Osteoblast (primary cell): Measurements from ENCODE around the gene CCDC33. TPM values are rescaled to one million over a fixed set of nuclear protein-coding genes. Genes with fewer than 3 reads are reported as not detected.

Experiments
- DNase-seq: peaks from one replicate; pipeline ENCODE4 v3.0.0; 2011; ENCODE audit warnings: low spot score, mixed read lengths; ENCODE audit not compliant: insufficient read length; ENCODE audit errors: missing footprints
- H2AFZ ChIP-seq: 2 replicates; pipeline ENCODE4 v1.6.0; 2011; ENCODE audit warnings: mild to moderate bottlenecking, low read length
- H3K27ac ChIP-seq: 2 replicates; pipeline ENCODE4 v1.5.1; 2011; ENCODE audit warnings: mild to moderate bottlenecking, low read depth, low read length, moderate library complexity
- H3K27me3 ChIP-seq: 2 replicates; pipeline ENCODE4 v1.6.0; 2012; ENCODE audit warnings: mild to moderate bottlenecking, control low read depth, inconsistent platforms, low read length, moderate library complexity; ENCODE audit not compliant: insufficient read depth
- H3K36me3 ChIP-seq: 2 replicates; pipeline ENCODE4 v1.5.1; 2011; ENCODE audit warnings: mild to moderate bottlenecking, low read length, control low read depth, moderate library complexity; ENCODE audit not compliant: insufficient read depth
- H3K4me1 ChIP-seq: 2 replicates; pipeline ENCODE4 v1.5.1; 2011; ENCODE audit warnings: mild to moderate bottlenecking, low read length, control low read depth, moderate library complexity; ENCODE audit not compliant: insufficient read depth
- H3K4me2 ChIP-seq: 2 replicates; pipeline ENCODE4 v1.6.0; 2011; ENCODE audit warnings: mild to moderate bottlenecking, low read length; ENCODE audit not compliant: insufficient read depth
- H3K4me3 ChIP-seq: fragments of 200-600 bp; sonication (generic); 3 replicates; pipeline ENCODE4 v1.5.1; 2012; ENCODE audit warnings: mild to moderate bottlenecking, low read length, inconsistent platforms; ENCODE audit not compliant: insufficient read depth
- H3K79me2 ChIP-seq: 2 replicates; pipeline ENCODE4 v1.6.0; 2012; ENCODE audit warnings: mild to moderate bottlenecking, low read length, control low read depth, inconsistent platforms; ENCODE audit not compliant: insufficient read depth
- H3K9me3 ChIP-seq: 2 replicates; pipeline ENCODE4 v1.5.1; 2011; ENCODE audit warnings: low read depth, low read length, control low read depth
- H4K20me1 ChIP-seq: 2 replicates; pipeline ENCODE4 v1.6.0; 2012; ENCODE audit warnings: mild to moderate bottlenecking, low read length, control low read depth; ENCODE audit not compliant: insufficient read depth
- total RNA-seq: library from RNA; depleted of rRNA; stranded (reverse); fragments of >200 nt; gene quantifications from 2 replicates; pipeline ENCODE4 v1.2.3, GENCODE V29; 2012
- TF ChIP-seq, protein P1 (sequence below): IDR thresholded peaks from 2 replicates; pipeline ENCODE4 v1.5.1; 2011; ENCODE audit warnings: mild to moderate bottlenecking, low read depth, low read length, moderate library complexity; ENCODE audit errors: extremely low read depth

CCDC33 gene
- total RNA-seq, 1 donor = not detected

DNA sequence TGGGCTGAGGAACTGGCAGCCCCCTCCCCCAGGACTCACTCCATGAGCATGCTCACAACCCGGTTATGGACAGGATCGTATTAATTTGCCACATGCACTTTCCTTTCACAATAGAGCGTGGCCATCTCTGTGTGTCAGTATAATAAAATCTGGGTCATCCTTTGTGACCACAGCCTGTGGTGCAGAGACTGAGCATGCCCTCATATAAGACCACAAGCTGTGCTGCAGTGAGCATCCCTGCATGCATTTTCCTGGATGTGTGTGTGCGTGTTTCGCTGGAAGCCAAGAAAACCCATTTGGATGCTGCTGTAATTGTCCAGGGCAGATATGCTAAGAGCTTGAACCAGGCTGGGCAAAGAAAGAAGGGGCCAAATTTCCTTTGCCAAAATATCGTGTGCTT lies 91.6 kb downstream of the CCDC33 start:
- no peaks in the 10 kb centered on the region for H3K4me1 ChIP-seq
- peaks cover 8% of the 10 kb centered on the region for H3K27me3 ChIP-seq
- H2AFZ ChIP-seq = no peak overlapping the region
- H3K27ac ChIP-seq = no peak overlapping the region
- H3K79me2 ChIP-seq = no peaks in the 10 kb centered on the region
- H3K4me2 ChIP-seq = no peak overlapping the region
- DNase-seq = no peak
- no peaks in the 10 kb centered on the region for H3K9me3 ChIP-seq
- no peaks in the 10 kb centered on the region for H4K20me1 ChIP-seq
- no peak overlapping the region for H3K4me3 ChIP-seq
- TF ChIP-seq, protein P1, sequence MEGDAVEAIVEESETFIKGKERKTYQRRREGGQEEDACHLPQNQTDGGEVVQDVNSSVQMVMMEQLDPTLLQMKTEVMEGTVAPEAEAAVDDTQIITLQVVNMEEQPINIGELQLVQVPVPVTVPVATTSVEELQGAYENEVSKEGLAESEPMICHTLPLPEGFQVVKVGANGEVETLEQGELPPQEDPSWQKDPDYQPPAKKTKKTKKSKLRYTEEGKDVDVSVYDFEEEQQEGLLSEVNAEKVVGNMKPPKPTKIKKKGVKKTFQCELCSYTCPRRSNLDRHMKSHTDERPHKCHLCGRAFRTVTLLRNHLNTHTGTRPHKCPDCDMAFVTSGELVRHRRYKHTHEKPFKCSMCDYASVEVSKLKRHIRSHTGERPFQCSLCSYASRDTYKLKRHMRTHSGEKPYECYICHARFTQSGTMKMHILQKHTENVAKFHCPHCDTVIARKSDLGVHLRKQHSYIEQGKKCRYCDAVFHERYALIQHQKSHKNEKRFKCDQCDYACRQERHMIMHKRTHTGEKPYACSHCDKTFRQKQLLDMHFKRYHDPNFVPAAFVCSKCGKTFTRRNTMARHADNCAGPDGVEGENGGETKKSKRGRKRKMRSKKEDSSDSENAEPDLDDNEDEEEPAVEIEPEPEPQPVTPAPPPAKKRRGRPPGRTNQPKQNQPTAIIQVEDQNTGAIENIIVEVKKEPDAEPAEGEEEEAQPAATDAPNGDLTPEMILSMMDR = no peak
- no peaks in the 10 kb centered on the region for H3K36me3 ChIP-seq

DNA sequence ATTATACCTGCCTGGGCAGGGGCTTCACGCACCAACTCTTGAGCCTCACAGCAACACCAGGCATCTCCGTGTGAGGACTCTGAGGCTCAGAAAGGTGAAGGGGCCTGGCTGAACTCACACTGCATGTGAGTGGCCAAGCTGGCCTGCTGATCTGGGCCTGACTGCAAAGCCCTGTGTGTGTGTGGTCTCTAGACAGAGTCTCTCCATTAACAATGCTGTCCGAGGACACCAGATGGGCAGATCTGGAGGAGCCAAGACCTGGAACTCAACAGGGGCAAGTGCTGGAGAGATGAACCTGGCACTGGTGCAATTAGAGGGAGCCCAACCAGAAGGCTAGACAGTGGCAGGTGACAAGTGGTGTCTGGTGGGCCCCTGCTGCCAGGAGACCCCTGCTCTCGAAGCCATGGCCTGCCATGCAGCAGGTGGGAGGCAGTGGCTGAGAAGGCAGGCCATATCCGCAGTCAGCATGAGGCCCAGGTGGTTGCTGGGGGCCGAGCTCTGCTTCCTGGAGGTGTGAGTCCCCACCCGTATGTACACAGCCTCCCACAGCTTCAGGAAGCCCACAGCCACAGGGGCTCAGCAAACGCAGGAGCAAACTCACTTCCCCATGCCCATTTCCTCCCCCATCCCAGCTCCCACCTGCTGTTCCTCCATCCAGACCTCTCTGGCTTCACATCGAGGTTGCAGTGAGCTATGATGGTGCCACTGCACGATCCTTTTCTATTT lies 92.4 kb downstream of the CCDC33 start:
- Histone ChIP-seq H3K79me2 (no peaks in the 10 kb centered on the region), H3K36me3 (no peaks in the 10 kb centered on the region), H3K9me3 (no peaks in the 10 kb centered on the region), H2AFZ (no peak overlapping the region), H3K27ac (no peak overlapping the region), H3K4me3 (no peak overlapping the region), H3K27me3 (peaks cover 8% of the 10 kb centered on the region), H4K20me1 (no peaks in the 10 kb centered on the region), H3K4me1 (no peaks in the 10 kb centered on the region), H3K4me2 (no peak overlapping the region)
- TF ChIP-seq, protein P1 = no peak
- DNase-seq = no peak

DNA sequence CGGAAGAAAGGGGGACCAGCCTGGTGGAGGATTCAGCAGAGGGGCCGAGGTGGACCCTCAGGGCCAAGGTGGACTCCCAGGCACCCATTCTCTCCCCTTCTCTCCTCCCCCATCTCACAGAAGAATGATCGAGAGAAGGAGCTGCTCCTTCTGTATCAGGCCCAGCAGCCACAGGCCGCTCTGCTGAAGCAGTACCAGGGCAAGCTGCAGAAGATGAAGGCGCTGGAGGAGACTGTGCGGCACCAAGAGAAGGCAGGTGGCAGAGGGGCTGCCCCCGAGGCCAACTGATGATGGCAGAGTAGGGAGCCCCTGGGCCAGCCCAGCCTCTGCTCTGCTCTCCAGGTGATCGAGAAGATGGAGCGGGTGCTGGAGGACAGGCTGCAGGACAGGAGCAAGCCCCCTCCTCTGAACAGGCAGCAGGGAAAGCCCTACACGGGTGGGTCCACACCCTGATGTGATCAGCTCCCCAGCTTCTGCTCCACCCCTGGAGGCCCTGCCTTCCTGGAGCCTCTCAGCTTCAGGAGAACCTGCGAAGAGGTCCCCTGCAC lies 94.8 kb downstream of the CCDC33 start:
- H4K20me1 ChIP-seq = no peaks in the 10 kb centered on the region
- H3K4me3 ChIP-seq = no peak overlapping the region
- H3K27ac ChIP-seq = no peak overlapping the region
- TF ChIP-seq, protein P1 = no peak
- no peaks in the 10 kb centered on the region for H3K4me1 ChIP-seq
- no peak for DNase-seq
- no peaks in the 10 kb centered on the region for H3K79me2 ChIP-seq
- no peaks in the 10 kb centered on the region for H3K9me3 ChIP-seq
- no peak overlapping the region for H3K4me2 ChIP-seq
- no peaks in the 10 kb centered on the region for H3K36me3 ChIP-seq
- no peak overlapping the region for H2AFZ ChIP-seq
- H3K27me3 ChIP-seq = peaks cover 5% of the 10 kb centered on the region

DNA sequence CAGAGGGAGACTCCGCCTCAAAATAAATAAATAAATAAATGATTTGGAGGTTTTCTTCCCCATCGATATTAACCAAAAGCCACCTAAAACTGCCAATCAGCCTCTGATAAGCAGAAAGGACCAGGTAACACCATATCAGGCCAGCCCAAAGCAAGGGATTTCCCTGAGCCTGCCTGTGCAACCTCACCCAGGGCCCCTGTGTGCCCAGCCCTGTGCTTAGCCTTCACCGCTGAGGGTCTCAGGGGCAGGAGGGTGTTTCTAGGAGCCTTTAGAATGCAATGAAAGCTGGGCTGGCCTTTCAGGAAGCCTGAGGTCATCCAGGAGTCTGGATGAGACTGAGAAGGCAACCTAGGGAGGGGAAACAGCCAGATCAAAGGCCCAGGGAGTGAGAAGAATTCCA lies 95.9 kb downstream of the CCDC33 start:
- peaks cover 9% of the 10 kb centered on the region for H3K4me1 ChIP-seq
- no peak overlapping the region for H3K27ac ChIP-seq
- H3K4me2 ChIP-seq = no peak overlapping the region
- H3K9me3 ChIP-seq = no peaks in the 10 kb centered on the region
- H3K79me2 ChIP-seq = no peaks in the 10 kb centered on the region
- no peak overlapping the region for H3K4me3 ChIP-seq
- H2AFZ ChIP-seq = no peak overlapping the region
- DNase-seq = no peak
- TF ChIP-seq, protein P1 = no peak
- peaks cover 5% of the 10 kb centered on the region for H3K27me3 ChIP-seq
- H3K36me3 ChIP-seq = no peaks in the 10 kb centered on the region
- no peaks in the 10 kb centered on the region for H4K20me1 ChIP-seq
